NCI-H1105 treated with DMSO at 0.1 percent for 48 hours (cell line): ENCODE measurements around the gene ADGRB2.

Source experiments
- DNase-seq: peaks from one replicate; lab custom pipeline; 2025; lab: John Stamatoyannopoulos, UW

Gene ADGRB2

DNA sequence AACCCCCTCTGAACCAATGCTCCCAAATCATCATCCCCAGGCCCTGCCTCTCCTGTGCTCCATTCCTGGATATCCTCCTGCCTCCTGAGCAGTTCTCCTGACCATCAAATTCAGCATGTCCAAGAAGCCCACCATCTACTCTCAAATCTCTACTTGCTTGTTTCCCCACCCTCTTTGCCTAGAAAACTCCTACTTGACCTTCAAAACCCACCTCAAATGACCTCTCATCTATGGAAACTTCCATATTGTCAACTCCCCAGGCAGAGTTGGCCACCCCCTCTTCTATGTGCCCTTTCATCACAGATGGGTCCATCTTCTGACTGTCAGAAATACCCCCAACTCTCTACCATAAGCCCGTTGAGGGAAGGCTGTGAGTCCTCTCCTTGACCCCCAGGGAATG is 16.8 kb downstream of the ADGRB2 start:
- DNase-seq = no peak

DNA sequence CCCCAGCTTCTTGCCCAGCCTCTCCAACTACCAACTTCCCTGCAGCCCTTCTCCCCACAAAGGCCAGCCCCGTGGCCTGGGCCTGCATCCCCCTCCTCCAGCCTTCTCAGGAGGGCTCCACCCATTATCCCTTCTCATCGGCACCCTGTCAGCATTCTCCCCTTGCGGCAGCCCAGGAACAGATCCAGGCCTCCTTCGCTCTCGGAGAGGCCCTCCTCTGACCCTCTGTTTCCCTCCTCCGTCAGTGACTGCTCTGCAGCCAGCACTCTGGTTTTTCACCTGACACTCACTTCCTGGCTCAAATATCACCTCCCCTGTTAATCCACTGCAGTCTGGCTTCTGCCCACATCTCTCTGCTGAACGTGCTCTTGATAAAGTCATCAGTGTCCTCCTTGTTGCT is 17.5 kb downstream of the ADGRB2 start:
- DNase-seq = no peak

DNA sequence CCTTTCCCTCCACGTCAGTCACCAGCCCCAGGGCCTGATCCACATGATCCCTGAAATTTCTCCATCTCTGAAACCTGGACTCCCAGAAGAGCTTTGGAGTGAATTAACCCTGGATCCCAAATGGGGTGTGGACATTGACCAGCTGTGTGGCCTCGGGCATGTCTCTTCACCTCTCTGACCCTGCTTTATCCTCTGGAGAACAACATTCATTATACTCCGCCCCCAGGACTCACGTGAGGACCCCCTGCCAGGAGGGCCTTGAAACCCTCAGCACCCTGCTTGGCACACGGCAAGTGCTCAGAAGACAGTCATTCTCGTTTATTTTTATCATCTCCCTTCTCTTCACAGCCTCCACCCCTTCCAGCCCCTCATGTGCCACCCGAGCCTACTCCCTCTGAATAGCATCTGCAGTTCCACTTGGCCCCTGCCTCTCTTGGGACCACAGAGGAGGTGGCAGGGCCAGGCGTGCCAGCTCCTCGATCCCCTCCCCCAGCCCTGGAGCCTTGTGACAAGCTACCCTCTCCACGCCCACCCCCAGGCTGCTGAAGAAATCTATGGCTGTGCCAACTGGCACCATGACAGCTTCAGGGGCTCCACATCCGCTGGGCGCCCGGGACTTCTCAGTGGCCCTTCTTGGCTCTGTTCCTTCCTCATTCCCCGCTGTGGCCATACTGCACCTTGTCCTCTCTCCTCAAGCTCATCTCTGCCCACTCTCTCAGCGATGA is 18.0 kb downstream of the ADGRB2 start:
- peak; percentile 71 for DNase-seq

DNA sequence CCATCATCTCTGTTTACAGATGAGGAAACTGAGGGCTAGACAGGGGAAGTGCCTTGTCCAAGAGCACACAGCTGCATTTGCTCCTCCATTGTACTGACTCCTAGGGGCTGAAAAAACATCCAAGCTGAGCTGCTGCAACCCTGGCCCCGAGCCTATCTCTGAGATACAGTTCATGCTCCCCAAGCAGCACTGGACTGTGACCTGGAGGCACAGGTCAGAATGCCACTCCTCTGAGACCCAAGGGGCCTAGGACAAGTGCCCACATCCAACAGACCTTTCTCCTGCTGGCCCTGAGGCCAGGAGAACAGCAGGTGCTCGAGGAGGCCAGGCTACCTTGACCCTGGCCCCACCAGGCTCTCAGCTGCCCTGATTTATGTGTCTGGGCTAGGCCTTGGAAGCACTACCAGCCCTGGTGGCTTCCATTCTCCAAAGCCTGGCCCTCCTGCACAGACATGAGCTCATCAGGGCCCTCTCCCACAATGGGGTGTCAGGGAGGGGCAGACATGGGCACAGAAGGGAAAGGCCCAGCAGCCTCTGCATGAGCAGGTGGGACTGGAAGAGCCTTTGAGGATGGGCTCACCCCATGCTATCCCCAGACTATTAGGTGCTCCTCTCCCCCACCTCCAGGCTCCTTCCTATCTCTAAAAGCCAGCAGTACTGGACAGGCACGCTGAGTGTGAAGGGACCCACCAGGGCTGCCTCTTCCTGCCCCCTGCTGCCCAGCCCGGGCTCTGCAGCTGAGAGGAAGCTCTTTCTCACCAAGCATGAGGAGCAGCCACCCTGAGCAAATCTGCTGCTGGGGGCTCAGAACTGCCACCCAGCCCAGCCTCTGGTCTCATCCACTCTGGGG is 18.8 kb downstream of the ADGRB2 start:
- peak; percentile 2 for DNase-seq

DNA sequence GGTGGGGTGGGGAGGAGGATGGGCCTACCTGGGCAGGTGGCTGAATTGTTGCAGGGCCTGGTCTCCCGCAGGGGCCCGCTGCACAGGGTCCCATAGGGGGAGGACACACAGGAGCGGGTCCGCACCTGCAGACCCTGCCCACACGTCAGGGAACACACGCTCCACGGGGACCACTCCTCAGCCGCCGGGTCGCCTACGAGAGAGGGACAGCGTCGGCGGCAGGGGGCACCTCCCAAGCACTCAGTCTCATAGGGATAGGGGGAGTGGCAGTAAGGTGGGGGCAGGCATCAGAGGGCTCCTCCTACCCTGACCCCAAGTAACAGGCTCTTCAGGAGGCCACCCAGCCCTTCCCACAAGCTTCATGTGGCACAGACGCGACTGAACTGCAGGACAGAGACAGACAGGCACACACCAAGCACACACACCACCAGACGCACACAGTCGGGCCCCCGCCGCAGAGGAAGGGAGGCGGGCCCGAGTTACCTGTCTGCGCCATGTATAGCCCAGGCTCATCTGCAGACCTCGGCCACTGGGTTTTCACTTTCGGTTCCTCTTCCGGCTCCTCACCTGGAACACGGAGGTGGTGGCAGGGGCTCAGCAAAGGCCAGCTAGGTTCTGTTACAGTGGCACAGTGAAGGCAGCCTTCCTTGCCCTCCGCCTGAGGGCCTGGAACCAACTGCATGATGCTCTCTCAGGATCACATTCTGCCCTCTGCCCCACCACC is 19.8 kb downstream of the ADGRB2 start:
- DNase-seq = no peak

DNA sequence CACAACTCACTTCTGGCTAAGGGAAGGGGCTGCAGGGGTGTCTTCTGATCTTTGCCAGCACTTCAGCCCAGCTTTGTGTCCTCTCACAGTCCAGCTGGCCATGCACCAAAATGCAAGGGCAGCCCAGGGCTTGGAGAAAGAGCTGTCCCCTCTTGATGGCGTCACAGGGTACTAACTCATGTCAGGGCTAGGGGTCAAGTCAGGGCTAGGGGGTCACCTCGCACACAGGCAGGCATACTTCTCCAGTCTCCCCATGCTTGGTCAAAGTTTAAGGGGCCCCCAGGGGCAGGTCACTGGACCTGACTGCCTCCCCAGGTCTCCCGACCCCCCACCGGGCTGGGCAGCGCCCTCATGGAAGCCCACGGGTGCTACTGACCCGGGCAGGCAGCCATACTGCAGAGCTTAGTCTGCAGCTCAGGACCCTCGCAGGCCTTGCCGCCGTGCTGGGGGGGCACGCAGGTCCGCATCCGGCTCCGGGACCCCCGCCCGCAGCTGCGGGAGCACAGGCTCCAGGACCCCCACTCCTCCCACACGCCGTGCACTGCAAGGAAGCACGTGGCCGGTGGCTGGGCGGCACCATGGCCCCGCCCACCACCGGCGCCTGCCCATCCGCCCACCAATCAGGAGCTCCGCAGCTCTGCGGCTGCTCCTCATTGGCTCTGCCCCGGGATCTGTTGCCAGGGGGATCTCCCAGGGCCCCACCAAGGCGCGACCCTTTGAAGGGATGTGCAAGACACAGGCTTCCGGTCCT is 21.5 kb downstream of the ADGRB2 start:
- DNase-seq = no peak

DNA sequence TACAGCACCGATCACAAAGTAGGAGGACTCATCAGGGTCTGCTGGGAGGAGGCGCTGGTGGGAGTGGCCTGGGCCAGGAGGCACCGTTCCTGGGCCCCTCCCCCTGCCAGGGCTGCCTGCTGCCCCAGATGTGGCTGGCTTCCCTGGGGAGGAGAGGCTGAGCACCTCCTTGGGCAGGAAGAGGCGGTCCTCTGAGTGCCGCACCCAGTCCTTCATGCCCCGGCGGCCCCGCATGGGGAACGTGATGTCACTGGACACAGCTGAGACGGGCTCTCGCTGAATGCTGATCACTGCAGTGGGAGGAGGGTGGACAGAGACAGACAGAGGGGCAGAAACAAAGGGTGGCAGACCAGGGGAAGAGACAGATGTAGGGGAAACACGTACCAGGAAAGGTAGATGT is 24.8 kb downstream of the ADGRB2 start:
- DNase-seq = no peak

DNA sequence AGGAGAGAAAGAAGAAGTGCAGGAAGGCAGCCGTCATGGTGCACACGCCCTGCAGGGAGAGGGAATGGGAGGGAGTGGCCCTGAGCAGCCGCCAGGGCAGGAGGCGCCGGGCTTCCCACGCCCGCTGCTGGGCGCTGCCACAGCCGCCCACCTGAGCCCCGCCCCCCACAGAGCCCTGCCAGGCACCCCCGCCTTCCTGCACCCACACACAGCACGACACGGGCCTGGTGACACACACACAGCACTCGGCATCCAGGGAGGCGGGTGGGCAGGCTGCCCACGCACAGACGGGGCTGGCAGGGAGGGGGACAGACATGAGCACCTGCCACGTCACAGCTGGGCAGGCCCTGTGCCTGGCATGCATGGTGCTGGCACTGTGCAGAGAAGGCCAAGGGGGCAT is 27.5 kb downstream of the ADGRB2 start:
- DNase-seq = peak; percentile 4

DNA sequence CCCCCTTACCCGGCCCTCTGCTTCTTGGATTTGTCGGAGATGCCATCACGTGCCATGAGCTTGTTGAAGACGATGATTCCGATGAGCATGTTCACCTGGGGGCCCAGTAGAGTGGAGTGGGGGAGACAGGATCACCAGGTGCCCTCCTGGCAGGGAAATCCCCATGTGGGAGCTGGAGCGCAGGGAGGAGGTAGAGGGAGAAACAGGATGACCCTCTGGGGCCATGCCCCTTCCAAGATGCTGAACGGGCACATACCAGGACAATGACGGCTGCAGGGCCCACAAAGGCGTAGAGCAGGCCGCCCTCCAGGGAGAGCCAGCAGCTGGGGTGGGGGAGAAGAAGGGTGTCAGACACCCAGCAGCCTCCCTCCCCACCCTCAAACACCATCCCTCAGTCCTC is 28.6 kb downstream of the ADGRB2 start:
- no peak for DNase-seq

DNA sequence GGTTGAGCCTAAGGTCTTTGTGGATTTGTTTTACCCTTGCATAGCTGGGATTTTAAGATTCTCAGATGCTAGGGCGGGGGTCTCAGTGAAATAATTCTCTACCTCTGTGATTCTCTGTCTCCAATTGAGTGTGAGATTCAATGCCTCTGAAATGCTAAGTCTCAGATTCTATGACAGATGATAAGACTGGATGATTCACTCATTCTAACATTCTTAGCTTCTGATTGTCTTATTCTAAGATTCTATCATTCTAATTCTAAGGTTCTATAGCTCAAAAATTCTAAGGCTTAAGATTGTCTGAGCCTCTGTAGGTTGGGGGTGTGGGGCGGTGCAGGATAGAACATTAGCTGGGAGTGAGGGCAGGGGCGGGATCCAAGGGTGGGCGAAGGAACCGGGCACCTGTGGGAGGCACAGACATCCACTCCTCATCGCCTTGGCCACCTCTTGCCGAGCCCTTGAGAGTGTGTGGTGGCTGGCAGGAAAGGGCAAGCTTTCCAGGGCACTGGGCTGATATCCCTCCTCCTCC is 29.5 kb downstream of the ADGRB2 start:
- no peak for DNase-seq

DNA sequence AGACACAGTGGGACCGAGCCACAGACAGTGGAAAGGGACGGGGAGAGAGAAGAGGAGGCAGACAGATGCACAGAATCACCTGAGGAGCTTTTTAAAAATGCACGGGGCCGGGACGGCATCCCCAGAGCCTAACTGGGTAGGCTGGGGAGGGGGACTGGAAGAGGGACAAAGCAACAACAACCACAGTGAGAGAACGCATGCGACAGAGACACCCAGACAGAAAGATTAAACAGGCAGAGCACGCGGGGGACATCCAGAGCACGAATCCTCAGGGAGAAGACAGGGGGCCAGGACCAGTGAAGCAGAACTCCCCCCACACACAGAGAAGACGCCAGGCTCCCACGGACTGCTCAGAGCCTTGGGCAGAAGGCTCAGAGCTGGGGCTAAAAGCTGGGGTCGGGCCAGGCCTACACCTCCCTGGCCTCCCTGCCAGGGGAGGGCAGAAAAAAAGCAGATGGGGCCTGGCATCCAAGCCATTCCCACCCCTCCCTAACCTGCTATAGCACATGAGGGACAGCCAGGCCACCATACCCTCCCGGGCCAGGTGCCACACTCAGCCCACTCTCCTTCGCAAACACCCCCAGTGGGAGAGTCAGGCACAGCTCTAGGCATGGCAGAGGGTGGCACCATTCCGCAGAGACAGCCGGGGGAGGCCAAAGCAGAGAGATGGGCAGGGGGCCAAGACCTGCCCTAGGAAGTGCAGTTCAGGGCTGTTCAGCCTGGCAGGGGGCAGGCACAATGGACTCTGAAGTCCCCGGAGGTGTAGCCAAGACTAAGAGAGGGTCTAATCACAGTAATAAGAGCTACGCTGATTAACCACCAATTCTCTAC is 30.5 kb downstream of the ADGRB2 start:
- peak; percentile 28 for DNase-seq

DNA sequence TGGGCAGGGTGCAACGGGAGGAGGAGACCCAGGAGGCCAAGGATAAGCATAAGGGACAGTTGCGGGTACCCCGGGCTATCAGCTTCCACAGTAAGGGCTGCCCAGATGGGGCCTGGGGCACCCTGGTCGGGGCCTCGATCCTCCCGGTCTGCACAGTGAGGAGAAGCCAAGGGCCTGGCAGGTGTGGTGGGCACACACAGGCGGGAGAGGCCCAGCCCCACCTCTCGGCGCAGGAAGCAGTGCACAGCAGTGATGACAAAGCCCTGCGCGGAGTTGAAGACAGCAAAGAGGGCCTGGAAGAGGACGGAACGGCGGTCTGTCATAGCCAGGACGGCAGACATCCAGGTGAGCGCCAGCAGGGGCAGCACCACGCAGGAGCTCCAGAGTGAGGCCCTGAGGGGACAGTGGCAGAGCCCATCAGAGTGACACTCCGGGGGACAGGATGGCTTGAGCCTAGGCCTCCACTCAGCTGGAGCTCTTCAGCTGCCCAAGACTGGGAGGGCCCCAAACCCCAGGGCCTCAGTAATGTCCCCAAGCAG is 31.3 kb downstream of the ADGRB2 start:
- DNase-seq = no peak

DNA sequence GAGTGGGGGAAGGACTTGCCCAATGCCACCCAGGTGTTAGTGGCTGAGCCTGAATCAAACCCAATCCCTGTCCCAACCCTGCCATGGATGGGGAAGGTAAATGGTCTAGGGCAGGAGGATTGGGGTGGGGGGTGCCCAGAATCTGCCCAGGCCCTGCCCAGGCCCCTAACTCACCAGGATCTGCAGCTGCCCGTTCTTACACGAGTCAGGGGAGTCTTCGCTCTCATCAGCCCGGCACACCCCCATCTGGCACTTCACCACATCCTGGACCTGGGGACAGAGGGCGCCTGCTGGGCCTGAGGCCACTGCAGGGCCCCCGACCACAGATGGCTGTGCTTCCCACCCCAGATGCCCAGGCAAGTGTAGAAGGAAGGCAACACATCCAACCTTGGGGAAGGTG is 31.8 kb downstream of the ADGRB2 start:
- no peak for DNase-seq

DNA sequence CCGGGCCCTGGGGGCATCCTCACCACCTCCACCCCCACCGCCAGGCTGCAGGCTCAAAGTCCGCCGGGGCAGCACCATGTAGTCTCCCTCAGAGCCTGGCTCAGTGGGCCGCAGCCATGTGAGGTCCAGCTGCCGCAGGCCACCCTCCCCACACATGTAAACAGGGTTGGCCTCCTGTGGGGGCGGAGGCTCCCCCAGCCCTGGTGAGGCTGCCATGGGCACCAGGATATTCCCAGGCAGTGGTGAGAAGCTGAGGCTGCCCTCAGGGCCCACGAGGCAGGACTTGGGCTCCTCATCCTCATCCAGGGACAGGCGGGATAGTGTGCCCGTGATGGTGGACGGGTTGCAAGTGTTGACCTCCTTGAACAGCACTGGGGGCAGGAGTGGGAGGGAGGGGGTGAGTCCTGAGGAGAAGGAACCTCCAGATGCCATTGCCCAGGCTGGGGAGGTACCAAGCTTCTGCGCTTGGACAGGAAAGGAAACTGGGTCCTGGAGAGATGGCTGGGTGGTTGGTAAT is 33.0 kb downstream of the ADGRB2 start:
- no peak for DNase-seq

DNA sequence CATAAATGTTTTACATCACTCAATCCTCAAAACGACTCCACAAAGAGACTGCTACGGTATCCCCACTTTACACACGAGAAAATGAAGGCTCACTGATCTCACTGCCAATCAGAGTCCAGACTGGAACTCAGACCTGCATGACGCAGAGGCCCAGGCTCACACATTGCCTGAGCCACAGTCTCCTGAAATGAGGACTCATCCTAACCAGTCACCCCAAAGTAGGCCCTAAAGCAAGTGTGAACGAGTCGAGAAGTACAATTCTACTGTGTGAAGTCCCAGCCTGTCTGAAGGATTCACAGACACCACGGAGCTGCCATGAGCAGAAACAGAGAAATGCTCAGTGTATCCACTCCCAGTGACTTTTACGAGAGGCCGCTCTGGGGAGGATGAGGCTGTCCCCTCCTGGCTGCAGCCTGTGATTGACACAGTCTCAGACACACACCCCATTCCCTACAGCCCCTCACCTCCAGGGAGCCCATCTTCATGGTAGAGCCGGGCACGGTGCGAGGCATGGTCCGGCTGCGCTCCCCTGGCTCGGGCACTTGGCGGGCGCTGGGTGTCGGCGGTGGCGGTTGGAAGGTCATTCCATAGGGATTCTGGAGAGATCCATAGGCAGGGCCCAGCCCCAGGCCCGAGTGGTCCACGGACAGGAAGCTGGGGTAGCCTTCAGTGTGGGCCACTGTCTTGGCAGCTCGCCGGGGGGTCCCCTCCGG is 33.6 kb downstream of the ADGRB2 start:
- no peak for DNase-seq

DNA sequence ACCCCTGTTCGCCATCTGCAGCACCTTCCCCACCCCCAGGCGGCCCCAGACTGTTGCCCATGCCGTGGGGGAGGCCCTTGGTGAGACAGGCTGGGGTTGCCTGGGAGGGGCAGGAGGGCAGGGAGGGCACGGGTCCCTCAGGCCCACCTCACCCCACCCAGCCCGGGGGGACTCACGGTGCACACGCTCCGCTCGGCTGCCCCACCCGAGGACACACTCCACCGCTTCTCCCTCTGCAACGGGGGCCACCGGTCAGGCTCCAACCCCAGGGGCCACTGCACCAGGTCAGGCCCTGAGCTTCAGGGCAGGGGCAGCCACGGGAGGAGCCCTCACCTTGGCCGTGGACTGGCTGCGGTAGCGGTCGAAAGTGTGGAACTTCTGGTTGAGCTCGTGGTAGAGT is 36.3 kb downstream of the ADGRB2 start:
- DNase-seq = no peak

DNA sequence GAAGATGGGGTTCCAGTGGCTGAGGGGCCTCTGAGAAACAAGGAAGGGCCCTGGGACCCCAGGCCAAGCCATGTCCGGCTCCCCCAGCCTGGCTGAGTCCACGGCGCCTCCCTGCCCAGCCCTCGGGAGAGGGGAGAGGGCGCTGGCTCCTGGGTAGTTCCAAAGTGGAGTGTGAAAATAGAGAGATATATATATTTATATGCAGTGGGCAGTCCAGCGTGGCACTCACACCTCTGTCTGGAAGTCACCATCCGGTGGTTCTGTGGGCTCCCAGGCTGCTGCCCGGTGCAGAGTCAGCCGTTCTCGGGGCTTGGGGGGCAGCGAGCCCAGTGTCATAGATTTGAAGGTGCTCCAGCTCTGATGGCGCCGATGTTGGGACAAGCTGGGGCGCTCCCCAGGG is 36.9 kb downstream of the ADGRB2 start:
- no peak for DNase-seq

DNA sequence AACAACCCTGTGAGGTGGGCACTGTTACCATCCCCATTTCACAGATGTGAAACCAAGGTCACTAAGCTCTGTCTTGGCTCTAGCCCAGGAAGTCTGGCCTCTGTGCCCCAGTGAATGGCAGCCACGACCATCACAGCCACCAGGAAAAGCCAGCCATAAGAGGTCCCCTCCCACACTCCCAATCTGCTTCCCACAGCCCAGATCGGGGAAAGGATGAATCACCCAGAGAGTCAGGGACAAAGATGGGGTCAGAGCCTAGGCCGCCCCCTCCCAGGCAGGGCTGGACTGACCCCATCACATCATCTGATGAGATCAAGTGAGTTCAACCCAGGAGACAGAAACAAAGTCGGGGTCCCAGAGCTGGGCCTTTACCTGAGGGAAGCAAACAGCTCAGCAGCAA is 37.4 kb downstream of the ADGRB2 start:
- DNase-seq = no peak

DNA sequence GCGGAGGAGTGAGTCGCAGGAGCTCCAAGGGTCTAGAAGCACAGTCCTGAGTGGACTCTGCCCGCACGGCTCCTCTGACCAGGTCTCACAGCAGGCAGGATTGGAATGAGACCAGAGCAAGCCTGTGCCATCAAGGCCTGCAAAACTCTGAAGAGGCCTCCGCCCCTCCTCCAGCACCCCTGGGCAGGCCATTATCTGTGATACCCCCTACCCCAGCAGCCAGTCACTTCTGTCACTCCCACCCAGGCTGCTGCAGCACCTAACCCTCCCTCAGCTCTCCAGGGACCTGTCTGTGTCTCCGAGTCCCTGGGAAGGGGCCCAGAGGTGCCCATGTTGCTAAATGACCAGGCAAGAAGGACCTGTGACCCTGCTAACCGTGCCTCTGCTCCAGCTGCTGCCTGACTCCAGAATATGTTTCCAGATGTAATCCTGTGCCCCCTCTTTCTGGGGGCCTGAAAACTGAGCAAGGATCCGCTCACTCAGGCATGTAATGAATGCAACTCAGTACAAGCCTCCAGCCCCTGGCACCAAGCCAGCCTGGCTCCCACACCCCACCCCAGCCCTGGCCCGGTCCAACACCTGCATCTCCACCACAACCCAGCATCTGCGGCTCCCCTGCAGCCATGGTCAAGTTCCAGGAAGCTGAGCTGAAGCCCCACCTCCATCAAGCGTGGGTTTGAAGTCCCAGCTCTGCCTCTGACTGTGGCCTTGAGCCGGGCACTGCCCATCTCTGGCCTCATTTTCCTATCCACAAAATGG is 38.2 kb downstream of the ADGRB2 start:
- peak; percentile 26 for DNase-seq
